Raji (cell line): Measurements from ENCODE around the gene GTPBP4.
A peak's percentile ranks its signal among the peaks of the same experiment; 100 is the strongest.

Source experiments
- POLR2A ChIP-seq: IDR thresholded peaks from 2 replicates; pipeline ENCODE4 v1.6.1; 2011; ENCODE audit warnings: low read depth, low read length, control low read depth; ENCODE audit not compliant: insufficient read depth

Gene GTPBP4

DNA sequence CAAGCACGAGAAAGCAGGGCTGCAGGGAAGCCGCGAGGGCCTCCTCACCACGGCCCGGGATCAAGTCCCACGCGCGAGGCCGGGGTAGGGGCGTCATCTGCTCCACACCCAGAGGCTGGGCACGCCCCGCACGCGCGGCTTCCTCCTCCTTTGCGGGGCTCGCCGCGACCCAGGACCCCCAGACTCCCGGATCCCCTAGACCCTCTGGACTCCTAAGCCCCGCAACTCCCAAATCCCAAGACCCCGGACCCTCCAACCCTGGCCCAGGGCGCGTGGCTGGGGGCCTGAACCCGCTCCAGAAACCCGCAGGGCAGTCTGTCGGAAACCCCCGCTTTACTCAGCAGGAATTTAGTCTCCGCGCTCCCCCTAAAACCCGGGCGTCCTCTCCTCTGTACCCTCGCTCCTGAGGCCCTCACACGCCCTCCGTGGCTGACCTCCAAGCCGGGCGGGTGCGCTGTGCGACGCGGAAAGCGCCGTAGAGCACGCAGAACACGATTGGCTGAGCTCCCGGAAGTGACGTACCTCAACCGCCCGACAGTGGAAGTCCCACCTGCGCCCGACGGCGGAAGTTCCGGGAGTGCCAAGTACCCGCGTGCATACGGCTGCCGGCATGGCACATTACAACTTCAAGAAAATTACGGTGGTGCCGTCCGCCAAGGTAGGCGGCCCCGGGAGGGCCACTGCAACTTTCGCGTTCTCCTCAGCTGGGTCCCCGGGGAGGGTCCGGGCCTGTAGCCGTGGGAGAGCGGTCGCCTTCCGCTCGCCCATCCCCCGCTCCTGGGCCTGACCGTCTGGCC, at the start of gene GTPBP4:
Gene GTPBP4, plus strand, starts transcription at position 565 of the 797 bp plus-strand sequence. Its CDS starts 46 bp downstream, at position 611.
- peak; percentile 82 for TF ChIP-seq POLR2A

DNA sequence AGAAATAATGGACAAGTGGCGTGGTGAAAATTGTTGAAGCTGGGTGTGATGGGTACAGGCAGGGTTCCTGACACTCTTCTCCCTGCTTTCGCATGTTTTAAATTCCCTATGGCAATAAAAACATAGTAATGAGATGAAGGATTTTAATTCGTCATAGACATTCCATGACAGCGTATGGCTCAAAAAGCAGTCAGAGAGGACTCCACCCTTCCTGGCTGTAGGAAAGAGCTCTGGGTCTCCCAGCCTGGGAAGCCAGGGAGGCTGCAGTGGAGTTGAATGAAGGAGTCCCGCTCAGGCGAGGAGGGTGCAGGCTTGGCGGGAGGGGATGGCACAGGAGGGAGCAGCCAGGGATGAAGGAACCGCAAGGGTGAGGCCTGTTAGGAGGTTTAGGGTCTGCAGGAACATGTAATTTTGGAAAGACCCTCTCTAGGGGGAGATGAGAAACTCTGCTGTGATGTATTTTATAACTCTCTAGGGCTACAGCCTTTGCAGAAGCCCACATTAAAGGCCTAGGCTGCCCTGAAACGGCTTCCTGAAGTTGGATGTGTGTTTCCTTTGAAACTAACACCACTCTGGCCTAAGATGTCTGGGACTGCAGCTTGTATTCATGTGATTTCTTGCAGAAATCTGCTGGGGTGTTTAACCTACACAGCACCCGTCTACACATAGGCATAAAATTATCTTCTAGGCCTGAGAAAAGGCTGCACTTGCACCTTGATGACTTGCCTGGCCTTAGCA, 49.1 kb upstream of the GTPBP4 start:
- TF ChIP-seq POLR2A: no peak

DNA sequence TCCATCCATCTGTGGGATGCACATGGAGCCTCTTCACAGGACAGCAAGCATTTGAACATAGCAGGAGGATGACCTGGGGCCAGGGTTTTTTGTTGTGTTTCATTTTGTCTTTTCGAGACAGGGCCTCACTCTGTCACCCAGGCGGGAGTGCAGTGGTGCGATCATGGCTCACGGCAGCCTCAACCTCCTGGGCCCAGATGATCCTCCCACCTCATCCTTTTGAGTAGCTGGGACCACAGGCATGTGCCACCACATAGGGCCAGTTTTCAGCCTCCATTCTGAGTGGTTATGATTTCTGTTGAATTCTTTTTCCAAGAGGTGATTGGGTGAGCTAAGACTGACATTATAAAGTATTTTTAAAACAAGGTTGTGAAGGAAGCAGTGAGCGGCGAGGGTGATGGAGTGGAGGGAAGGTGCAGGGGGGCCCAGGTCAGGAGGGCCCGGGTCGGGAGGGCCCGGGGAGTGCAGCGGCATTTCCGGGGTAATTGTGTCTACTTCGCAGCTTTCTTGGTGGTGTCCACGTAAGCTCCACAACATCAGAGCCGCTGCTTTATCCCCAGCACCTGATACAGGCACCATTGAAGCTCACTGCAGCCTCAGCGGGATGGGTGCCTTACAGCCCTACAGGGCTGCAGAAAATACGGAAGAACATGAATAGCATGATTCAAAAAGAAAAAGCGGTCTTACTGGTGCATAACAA, 44.8 kb upstream of the GTPBP4 start:
- no peak for TF ChIP-seq POLR2A

DNA sequence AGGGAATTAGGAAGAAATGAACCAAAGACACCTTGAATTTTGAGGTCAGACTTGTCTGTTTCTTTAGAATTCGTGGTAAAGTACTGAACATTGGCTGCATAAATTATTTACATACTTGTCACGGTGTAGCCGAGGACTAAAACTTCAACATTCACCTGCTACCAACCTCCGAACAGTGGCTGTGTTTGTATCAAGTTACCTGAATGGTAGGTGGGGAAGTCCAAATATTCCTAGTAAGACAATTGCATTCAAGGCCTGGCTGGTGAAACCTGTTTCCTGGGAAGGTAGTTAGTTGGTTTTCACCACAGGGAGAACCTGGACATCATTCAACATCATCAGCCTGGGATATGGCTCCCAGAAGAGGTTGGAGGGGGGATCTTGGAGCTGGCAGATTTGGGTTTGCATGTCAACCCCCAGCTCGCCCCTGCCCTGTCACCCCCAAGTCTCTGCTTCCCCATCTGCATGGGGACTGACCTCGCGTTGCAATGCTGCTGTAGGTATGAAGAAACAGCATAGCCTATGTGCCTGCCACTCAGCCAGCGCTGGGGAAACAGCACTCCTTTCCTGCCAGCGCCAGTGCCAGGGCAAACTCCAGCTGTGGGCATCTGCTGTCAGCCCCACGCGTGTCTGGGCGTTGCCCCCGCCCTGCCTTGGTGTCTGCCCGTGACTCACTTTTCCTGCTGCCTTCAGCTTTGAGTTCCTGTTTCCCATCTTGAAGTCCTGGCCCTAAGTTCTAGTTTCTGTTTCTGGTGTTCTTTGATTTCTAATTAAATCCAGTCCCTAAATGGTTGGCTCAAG, 44.0 kb upstream of the GTPBP4 start:
- TF ChIP-seq POLR2A: no peak

DNA sequence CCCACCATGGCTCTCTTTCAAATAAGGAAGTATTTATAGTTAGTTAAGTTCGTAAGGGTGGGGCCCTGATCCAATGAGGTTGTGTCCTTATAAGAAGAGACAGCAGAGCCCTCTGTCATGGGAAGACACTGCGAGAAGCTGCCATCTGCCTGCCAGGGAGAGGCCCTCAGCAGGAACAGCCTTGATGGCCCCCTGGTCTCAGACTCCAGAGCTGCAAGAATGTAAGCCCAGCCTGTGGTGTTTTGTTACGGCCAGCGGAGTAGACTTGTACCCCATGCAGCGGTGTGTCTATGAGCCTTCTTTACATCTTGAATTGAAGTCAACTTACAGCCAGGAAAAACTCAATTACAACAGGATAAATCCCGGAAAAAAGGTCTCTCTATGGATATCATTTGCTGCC, 42.5 kb upstream of the GTPBP4 start:
- TF ChIP-seq POLR2A: no peak

DNA sequence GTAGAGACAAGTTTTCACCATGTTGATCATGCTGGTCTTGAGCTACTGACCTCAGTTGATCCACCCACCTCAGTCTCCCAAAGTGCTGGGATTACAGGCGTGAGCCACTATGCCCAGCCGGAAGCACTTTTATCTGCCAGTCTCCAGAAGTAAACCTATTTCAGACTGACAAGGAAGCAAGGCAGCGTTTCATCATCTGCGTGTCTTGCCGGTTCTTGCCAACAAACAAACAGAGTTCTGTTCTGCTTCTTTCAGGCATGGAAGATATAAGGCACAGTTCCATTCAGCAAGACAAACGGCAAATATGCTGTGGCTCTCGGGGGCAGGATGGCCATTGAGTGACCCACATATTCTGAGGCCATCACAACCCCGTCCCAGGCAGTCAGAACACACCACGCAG, 41.2 kb upstream of the GTPBP4 start:
- no peak for TF ChIP-seq POLR2A

DNA sequence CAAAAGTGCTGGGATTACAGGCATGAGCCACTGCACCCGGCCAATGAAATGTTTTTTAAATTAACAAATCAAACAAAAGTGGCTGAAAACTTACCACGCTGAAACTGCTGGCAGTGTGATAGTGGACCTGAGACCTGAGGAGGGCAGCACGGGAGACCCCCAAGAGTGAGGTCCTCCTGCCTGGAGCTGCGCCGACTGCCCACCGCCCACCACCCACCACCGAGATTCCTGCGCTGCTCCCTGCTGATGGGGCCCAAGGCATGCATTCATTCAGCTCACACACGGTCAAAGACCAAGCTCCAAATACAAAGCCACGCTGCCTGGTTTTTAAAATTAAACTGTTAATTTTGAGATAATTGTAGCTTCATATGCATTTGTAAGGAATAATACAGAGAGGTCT, 40.4 kb upstream of the GTPBP4 start:
- TF ChIP-seq POLR2A: no peak

DNA sequence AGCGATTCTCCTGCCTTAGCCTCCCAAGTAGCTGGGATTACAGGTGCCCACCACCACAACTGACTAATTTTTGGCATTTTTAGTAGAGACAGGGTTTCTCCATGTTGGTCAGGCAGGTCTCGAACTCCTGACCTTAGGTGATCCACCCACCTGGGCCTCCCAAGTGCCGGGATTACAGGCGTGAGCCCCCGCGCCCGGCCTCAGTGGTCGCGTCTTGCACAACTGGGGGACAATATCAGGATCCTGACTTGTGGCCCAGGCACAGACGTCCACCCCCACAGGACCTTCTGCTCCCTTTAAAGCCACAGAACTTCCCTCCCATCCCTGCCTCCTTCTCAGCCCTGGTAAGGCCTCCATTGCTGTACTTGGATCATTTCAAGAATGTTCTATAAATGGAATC, 39.9 kb upstream of the GTPBP4 start:
- TF ChIP-seq POLR2A: no peak

DNA sequence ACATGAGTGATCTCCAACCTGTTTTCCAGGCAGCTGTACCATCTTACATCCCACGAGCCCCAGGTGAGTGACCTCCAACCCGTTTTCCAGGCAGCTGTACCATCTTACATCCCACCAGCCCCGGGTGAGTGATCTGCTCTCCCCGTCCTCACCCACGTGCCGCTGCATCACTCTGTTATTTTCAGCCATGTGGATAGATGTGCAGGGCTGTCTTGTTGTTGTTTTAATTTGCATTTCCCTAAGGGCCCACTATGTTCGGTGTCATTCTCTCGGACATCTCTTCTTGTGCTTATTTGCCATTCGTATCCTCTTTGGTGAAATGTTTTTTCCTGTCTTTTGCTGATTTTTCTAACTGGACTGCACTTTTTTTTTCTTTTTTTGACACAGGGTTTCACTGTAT, 38.8 kb upstream of the GTPBP4 start:
- no peak for TF ChIP-seq POLR2A

DNA sequence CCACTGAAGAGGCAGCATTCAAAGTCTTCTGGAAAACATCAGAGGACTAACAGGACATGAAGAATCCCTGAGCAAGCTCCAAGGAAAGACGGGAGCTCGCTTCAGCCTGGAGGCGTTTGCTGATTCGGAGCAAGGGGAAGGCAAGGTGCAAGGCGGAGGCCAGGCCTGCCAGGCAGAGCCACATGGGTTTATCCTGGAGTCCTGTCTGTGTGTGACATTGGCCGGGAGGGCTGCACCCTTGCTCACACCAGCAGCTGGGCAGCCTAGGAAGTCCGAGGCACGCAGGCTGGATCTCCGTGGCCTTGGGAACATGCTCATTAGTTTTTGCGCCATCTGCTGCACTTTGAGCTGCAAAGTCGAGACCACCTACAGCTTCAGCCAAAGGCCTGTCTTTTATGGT, 34.4 kb upstream of the GTPBP4 start:
- TF ChIP-seq POLR2A: no peak

DNA sequence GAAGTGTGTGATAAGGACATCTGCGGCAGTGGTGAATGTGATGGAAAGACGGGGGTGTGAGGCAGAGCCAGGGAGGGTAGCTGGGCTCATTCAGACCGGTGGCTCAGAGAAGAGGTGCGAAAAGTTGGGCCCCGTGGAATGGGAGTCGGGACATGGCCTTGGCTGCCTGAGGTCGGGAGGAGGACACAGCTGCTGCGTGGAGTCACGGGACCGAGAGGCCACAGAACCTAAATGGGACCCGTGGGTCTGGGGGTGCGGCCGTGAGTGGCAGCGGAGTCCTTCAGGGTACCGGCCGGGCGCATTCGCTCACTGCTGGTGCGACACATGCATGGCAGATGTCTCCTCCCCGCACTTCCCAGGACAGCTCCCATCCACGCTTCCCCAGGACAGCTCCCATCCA, 33.8 kb upstream of the GTPBP4 start:
- no peak for TF ChIP-seq POLR2A

DNA sequence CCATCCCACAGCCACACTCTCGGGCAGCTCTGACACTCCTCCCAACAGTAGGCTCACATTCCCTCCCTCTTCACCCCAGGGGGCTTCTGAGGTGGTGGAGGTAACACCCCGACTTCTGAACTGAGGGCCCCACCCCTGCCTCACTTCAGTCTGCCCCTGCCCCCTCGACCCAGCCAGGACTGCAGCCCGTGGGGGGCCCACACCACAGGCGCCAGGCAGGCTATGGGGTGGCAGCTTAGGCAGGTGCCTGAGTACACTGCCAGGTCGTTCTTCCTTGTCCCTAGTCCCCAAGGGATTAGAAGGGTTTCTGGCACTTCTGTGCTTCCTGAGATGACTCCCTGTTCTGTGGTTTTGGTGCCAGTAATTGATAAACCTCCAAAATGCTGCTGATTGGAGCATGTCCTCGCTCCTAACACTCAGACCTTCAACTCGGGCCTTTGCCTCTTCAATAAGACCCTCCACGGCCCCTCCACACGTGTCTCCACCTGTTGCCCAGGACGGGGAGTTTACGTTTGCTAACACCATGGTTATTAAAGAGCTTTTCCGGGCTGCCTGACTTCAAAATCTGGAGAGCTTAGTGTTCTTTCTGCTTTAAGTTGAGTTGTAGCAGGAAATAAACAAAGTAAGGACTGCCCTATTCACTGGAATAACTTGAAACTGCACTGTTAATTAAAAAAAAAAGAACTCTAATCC, 33.0 kb upstream of the GTPBP4 start:
- TF ChIP-seq POLR2A: no peak

DNA sequence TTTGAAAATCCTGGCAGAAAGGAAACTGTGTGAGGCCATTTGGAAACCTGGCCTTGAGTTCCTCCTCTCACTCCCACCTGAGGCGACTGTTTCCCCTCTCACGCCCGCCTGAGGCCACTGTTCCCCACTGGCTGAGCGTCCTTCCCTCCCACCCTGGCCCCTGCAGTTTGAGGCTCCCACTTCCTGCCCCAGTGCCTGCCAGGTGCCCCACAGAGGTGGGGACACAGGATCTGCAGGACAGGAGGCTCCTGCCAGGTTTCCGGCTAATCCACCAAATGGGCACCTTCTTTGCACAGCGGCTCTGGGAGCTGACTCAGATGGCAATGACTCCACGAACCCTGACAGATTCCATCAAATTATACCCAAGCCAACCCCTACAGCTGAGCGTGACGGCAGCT, 32.4 kb upstream of the GTPBP4 start:
- TF ChIP-seq POLR2A: no peak

DNA sequence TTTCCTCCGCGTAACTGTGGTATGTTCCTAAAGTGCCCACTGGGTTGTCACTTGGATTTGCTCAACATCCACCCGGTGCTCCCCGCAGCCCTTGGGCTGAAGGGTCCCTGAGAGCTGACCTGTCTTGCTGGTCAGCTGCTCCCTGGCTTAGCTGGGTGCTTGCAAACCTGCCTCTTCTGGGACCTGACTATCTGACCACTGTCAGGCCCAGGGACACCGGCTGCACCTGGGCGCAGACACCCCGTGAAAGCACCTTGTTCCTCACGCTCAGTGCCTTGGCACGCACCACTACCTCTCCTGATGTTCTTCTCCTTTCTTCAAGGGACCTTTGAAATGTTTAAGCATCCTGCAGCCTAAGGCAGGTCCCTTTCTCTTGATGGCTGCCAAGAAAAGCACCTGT, 30.1 kb upstream of the GTPBP4 start:
- no peak for TF ChIP-seq POLR2A
